ENCODE data around the gene SUPT5H.

SUPT5H gene

GRCh38 chr19:39445196-39446111, at the start of gene SUPT5H:
Gene SUPT5H, plus strand, starts transcription at chr19:39445582. Its CDS starts 309 bp downstream, at chr19:39445891.
- DNase-seq (ENCODE audit: low read depth in 2 of 2), result peak; percentile 97

- peak; percentile 87 to 89 for DNase-seq (ENCODE audit: low read depth in 2 of 2)
These were observed 47.8 kb upstream of the SUPT5H start for GRCh38 chr19:39397360-39398296.

DNA sequence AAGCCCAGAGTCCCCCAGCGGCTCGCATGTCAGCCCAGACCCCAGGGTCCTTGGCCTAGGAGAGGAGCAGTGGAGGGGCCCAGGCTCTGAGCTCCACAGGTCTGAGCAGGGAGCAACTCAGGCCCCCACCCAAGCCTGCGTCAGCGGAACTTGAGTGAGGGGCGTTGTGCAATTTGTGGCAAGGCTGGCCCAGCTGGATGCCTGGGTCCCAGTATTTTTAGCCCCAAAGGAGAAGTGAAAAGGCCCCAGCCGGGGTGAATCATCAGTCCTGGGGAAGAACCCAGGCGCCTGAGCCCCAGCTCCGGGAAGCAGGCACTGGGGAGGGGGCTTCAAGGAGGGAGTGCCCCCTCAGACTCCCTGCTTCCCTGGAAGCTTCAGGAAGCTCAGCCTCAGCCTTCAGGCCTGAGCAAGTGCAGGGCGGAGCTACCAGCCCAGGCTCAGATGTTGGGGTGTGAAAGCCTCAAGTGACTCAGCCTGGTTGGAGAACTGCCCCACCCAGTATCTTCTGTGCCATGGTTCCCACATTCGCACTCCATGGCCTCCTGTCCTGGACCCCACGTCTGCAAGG, 47.0 kb upstream of the SUPT5H start:
- no peak for DNase-seq (ENCODE audit: low read depth in 2 of 2)

DNA sequence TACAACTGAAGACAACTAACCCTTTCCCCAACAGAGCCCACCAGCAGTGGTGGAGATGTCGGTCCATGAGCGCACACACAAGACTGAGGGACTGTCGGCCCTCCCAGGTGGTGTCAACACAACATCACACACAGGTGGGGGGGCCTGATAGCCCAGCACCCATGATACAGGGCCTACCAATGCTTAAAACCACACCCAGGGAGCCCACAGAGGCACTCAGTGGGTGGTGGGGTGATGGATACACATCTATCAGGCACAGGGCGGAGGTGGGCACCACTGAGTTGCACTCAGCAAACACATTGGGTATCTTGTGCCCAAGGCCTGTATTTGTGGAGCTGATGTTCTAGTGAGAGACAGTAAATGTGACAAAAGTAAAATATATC, 45.7 kb upstream of the SUPT5H start:
- no peak for DNase-seq (ENCODE audit: low read depth in 2 of 2)

GRCh38 chr19:39400061-39400460, 45.3 kb upstream of the SUPT5H start:
- no peak for DNase-seq (ENCODE audit: low read depth in 2 of 2)

DNA sequence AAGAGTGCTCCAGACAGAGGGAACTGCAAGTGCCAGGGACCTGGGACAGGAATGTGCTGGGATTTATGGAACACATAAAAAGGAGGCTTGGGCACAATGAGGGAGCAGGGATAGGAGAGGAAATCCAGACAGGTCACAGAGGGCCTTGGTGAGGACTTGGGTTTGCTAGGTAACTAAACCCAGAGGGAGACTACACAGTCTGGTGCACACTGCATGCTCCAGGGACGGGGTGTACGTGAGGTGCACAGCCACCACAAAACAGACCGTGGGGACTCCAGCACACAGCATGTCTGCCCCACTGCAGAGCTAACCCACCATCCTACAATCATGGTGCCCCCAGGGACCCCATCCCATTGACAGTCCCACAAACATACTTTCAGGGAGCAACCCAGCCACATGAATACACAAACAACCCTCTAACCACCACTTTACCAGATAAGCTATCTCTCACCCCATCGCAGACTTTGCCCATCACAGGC, 44.3 kb upstream of the SUPT5H start:
- no peak for DNase-seq (ENCODE audit: low read depth in 2 of 2)

GRCh38 chr19:39401549-39402345, 43.6 kb upstream of the SUPT5H start:
- DNase-seq (ENCODE audit: low read depth in 2 of 2), result peak; percentile 74 to 77

DNA sequence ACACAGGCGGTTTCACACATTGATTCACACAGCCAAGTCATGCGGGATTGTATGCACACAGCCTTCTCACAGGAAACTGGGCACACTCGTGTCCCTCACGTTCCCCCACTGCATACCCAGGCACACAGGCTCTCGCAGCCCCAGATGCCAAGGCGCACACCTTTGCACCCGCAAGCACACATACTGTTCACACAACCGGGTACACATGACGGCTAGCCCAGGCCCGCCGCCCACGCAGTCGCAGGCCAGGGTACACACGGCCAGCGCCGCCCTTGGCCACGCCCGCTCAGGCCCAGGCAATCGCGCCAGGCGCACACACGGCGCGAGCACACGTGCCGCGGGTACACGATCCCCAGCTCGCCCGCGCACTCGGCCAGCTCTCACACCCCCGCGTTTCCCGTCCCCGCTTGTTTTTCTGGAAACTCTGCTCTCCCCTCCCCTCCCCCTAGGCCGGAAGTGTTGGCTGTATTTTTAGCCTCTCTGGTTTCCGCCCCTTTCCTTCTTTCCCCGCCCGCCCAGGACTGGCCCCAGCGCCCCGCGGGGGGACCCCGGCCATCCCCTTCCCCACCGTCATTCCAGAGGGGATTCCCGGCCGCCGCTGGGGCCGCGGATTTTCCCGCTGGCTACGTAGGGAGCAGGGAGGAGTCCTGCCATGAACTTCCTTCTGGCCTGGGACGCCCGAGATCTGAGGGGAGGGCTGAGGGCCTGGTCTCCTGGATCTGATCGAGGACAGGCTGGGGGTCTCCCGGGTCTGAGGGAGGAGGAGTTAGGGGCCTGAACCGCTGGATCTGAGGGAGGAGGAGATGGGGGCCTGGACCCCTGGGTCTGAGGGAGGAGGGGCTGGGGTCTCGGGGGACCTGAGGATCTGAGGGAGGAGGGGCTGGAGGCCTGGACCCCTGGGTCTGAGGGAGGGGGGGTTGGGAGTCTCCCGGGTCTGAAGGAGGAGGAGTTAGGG, 42.8 kb upstream of the SUPT5H start:
- DNase-seq (ENCODE audit: low read depth in 2 of 2), result peak; percentile 80 to 81

GRCh38 chr19:39403331-39404312, 41.8 kb upstream of the SUPT5H start:
- peak; percentile 91 to 96 for DNase-seq (ENCODE audit: low read depth in 2 of 2)

DNA sequence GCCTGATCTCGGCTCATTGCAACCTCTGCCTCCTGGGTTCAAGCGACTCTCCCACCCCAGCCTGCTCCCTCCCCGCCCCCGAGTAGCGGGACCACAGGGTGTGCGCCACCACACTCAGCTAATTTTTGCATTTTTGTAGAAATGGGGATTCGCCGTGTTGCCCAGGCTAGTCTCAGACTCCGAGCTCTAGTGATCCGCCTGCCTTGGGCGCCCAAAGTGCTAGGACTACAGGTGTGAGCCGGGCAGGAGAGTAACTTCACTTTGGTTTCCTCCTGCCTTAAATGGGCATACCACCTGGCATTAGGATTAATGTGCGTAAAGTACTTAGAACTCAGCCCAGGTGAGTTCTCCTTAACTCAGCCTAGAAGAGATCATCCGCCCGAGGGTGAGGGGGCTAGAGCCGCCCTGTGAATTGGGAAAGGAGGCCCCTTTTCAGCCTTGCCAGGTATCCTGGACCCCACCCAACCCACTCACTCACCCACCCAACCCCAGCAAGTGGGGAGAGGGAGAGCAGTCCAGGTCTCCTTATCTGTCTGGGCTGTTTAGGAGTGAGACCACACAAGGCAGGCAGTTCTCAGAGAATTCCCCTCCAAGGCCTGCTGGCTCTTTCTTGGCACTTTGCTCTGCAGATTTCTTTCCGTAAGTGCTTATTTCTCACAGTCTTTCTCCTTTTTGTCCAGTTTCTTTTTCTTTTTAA, 40.0 kb upstream of the SUPT5H start:
- no peak for DNase-seq (ENCODE audit: low read depth in 2 of 2)

- DNase-seq (ENCODE audit: low read depth in 2 of 2), result peak; percentile 84 to 87
These were observed 39.3 kb upstream of the SUPT5H start for GRCh38 chr19:39405958-39406655.

GRCh38 chr19:39406656-39407409, 38.5 kb upstream of the SUPT5H start, which contains the start of gene ZFP36:
Gene ZFP36, plus strand, starts transcription at chr19:39406847. Its CDS starts 58 bp downstream, at chr19:39406905.
- peak; percentile 81 to 83 for DNase-seq (ENCODE audit: low read depth in 2 of 2)

DNA sequence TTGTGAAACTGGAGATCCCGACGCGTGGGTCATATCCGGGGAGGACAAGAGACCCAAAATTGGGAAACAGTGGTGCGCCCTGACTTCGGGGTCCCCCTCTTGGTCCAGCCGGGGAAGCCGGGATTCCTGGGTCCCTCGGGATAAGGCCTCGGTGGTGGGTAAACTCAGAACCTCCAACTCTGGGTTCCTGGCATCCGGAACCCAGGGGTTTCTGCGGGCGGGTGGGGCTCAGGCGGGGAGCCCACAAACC, 38.0 kb upstream of the SUPT5H start:
- no peak for DNase-seq (ENCODE audit: low read depth in 2 of 2)

GRCh38 chr19:39407660-39408391, 37.6 kb upstream of the SUPT5H start:
- no peak for DNase-seq (ENCODE audit: low read depth in 2 of 2)

- no peak for DNase-seq (ENCODE audit: low read depth in 2 of 2)
These were observed 36.8 kb upstream of the SUPT5H start for GRCh38 chr19:39408392-39409207.
